Uterus (tissue), 4 donors: Measurements from ENCODE around the gene ADPRHL1. TPM values are rescaled to one million over a fixed set of nuclear protein-coding genes. Genes with fewer than 3 reads are reported as not detected.
A peak's percentile ranks its signal among the peaks of the same experiment; 100 is the strongest.

Experiments used
- DNase-seq, 2 donors: peaks; one replicate each; pipeline ENCODE4 v3.0.0-alpha.2; 2019 to 2020
- H3K27ac ChIP-seq, 2 donors: fragments of 200-600 bp; sonication (generic); 1 replicate in 1 of 2; 2 replicates in 1 of 2; pipeline ENCODE4 v1.5.1; 2016 to 2018
- H3K27me3 ChIP-seq, 2 donors: fragments of 200-600 bp; sonication (generic); one replicate each; pipeline ENCODE4 v1.5.1; 2018 to 2019; ENCODE audit warnings: control low read depth in 1 of 2
- H3K36me3 ChIP-seq, 2 donors: fragments of 200-600 bp; sonication (generic); one replicate each; pipeline ENCODE4 v1.5.1; 2019; ENCODE audit warnings: control low read depth in 1 of 2
- H3K4me1 ChIP-seq, 2 donors: fragments of 200-600 bp; sonication (generic); one replicate each; pipeline ENCODE4 v1.5.1; 2018 to 2019; ENCODE audit warnings: control low read depth in 1 of 2
- H3K4me3 ChIP-seq, 2 donors: fragments of 200-600 bp; sonication (generic); 1 replicate in 1 of 2; 2 replicates in 1 of 2; pipeline ENCODE4 v1.5.1; 2018 to 2019; ENCODE audit warnings: mild to moderate bottlenecking in 1 of 2
- H3K9me3 ChIP-seq, 2 donors: fragments of 200-600 bp; sonication (generic); one replicate each; pipeline ENCODE4 v1.5.1; 2019; ENCODE audit warnings: control low read depth in 1 of 2
- POLR2A ChIP-seq, 2 donors: fragments of 450-650 bp; IDR thresholded peaks; one replicate each; pipeline ENCODE4 v1.6.1; 2016; ENCODE audit warnings: antibody characterized with exemption in 2 of 2, mild to moderate bottlenecking in 1 of 2, moderate library complexity in 1 of 2
- intact Hi-C: fragments of 100-400 bp; cut with DNase I; formaldehyde crosslinking; loops from one replicate; pipeline ENCODE4 v1.15.1; 2023; ENCODE audit warnings: low total_unique reads
- total RNA-seq, 4 donors: library from RNA; depleted of rRNA in 3 of 4; stranded (reverse); fragments of >200 nt in 3 of 4; gene quantifications; one replicate each; pipeline versions ENCODE4 v1.1.0 to v1.2.4, GENCODE V29; 2014 to 2023
- TF ChIP-seq, protein P1 (sequence below), 4 experiments: fragments of 200-600 bp in 2 of 4; fragments of 450-650 bp in 2 of 4; sonication (generic) in 2 of 4; IDR thresholded peaks; one replicate each; pipeline ENCODE4 v1.5.1; 2016 to 2019; ENCODE audit warnings: antibody characterized with exemption in 4 of 4, mild to moderate bottlenecking in 2 of 4, moderate library complexity in 1 of 4
- donor health status: DM: yes; HTN: yes; CAD: no.

Gene ADPRHL1
- total RNA-seq, 4 donors from 2014 or later: 1.6 to 3.3 TPM; not detected in 2

DNA sequence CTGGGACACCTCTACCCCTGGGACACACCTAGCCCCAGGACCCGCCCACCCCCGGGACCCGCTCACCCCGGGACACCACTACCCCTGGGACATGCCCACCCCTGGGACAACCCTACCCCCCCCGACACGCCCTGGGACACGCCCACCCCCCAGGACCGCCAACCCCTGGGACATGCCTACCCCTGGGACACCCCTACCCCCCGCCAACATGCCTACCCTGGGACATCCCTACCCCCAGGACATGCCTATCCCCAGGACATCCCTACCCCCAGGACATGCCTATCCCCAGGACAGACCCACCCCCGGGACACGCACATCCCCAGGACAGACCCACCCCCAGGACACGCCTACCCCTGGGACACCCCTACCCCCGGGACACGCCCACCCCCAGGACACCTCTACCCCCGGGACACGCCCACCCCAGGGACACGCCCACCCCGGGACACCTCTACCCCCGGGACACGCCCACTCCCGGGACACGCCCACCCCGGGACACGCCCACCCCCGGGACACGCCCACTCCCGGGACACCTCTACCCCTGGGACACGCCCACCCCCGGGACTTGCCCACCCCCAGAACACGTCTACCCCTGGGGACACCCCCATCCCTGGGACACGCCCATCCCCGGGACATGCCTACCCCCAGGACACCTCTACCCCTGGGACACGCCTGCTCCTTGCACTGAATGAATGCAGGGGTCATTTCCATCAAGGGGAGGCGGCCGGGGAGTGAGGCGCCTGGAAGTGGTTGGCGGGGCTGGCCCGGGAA, 32.3 kb downstream of the ADPRHL1 start:
- Histone ChIP-seq H3K9me3 (no peaks in the 10 kb centered on the region), H3K27me3 (no peaks in the 10 kb centered on the region), H3K27ac (peak overlapping the region in 1 of 2 donors; percentile 19), H3K36me3 (no peaks in the 10 kb centered on the region), H3K4me3 (no peak overlapping the region), H3K4me1 (no peaks in the 10 kb centered on the region)
- intact Hi-C loops: no loop called here
- DNase-seq: no peak
- TF ChIP-seq POLR2A (IDR thresholded peaks at IDR 0.05): no peak
- TF ChIP-seq, protein P1, sequence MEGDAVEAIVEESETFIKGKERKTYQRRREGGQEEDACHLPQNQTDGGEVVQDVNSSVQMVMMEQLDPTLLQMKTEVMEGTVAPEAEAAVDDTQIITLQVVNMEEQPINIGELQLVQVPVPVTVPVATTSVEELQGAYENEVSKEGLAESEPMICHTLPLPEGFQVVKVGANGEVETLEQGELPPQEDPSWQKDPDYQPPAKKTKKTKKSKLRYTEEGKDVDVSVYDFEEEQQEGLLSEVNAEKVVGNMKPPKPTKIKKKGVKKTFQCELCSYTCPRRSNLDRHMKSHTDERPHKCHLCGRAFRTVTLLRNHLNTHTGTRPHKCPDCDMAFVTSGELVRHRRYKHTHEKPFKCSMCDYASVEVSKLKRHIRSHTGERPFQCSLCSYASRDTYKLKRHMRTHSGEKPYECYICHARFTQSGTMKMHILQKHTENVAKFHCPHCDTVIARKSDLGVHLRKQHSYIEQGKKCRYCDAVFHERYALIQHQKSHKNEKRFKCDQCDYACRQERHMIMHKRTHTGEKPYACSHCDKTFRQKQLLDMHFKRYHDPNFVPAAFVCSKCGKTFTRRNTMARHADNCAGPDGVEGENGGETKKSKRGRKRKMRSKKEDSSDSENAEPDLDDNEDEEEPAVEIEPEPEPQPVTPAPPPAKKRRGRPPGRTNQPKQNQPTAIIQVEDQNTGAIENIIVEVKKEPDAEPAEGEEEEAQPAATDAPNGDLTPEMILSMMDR (IDR thresholded peaks at IDR 0.05): no peak

DNA sequence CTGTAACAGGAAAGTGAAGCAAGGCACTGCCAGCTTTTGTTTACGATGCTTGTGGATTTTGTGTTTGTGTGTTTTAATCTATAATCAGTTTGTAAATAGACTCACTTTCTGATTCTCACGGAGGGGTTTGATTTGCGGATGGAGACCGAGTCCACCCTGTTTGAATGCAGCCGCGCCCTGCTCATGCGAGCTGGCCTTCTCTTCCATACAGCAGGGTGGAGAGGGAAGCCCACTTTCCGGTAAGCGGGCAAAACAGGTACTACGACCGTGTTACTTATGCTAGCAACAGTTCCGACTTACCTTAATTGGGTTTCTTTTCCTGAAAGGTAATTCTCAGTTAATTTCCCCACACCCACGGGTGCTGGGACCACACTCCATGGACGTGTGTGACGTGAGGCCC, 33.1 kb downstream of the ADPRHL1 start:
- no peaks in the 10 kb centered on the region for H3K27me3 ChIP-seq
- TF ChIP-seq, protein P1 (IDR thresholded peaks at IDR 0.05): no peak
- TF ChIP-seq POLR2A (IDR thresholded peaks at IDR 0.05): no peak
- H3K9me3 ChIP-seq: no peaks in the 10 kb centered on the region
- H3K4me3 ChIP-seq: no peak overlapping the region
- H3K27ac ChIP-seq: no peak overlapping the region
- no peaks in the 10 kb centered on the region for H3K36me3 ChIP-seq
- H3K4me1 ChIP-seq: no peaks in the 10 kb centered on the region
- DNase-seq: no peak
- intact Hi-C loops: no loop called here

DNA sequence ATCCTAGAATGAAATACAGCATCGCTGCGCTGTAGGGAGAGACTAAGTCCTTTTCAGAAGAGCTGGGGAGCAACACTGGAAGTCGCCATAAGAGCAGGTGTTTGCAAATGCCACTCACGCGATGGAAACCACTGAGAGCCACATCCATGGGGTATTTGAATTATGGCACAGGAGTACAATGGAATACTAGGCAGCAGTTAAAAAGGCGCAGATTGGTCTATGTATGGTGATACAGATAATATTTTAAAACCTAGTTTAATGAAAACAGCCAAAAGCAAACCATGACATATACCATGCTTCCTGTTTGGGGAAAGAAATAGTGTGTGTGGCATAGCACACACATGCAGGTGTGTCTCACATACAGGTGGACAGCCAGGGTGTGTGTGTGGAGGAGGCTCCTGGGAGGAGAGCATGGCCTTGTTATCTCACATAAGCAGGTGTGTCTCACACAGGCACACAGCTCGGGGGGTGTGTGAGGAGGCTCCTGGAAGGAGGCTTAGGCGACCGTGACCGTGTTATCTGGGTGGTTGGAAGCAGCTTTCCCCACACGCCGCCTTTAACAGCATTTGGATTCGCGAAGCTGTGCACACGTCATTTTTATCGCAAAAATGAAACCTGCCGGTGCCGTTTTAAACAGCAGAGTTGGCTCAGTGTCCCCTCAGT, 33.6 kb downstream of the ADPRHL1 start:
- TF ChIP-seq, protein P1 (IDR thresholded peaks at IDR 0.05): no peak
- TF ChIP-seq POLR2A (IDR thresholded peaks at IDR 0.05): no peak
- no peaks in the 10 kb centered on the region for H3K9me3 ChIP-seq
- intact Hi-C loops: no loop called here
- no peaks in the 10 kb centered on the region for H3K4me1 ChIP-seq
- no peak overlapping the region for H3K4me3 ChIP-seq
- H3K27ac ChIP-seq: no peak overlapping the region
- no peaks in the 10 kb centered on the region for H3K36me3 ChIP-seq
- no peak for DNase-seq
- no peaks in the 10 kb centered on the region for H3K27me3 ChIP-seq

DNA sequence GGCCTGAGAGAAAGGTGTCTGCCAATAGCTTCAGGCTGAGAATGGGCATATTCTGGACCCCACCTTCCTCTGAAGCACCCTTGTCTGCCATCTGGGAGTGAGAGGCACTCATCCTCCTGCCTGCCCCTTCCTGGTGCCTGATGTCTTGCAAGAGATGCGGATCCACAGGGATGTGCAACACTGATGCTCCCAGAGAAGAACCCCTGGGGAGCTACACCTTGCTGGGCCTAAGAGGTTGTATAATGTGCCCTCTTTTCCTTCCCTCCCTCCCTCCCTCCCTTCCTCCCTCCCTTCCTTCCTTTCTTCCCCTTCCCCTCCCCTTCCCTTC, 34.6 kb downstream of the ADPRHL1 start:
- intact Hi-C loops: no loop called here
- H3K4me1 ChIP-seq: no peaks in the 10 kb centered on the region
- TF ChIP-seq, protein P1 (IDR thresholded peaks at IDR 0.05): no peak
- TF ChIP-seq POLR2A (IDR thresholded peaks at IDR 0.05): no peak
- H3K27ac ChIP-seq: no peak overlapping the region
- H3K27me3 ChIP-seq: no peaks in the 10 kb centered on the region
- H3K36me3 ChIP-seq: no peaks in the 10 kb centered on the region
- no peak for DNase-seq
- no peaks in the 10 kb centered on the region for H3K9me3 ChIP-seq
- H3K4me3 ChIP-seq: no peak overlapping the region
